ENCODE data around the gene RAB3IL1.

DNA sequence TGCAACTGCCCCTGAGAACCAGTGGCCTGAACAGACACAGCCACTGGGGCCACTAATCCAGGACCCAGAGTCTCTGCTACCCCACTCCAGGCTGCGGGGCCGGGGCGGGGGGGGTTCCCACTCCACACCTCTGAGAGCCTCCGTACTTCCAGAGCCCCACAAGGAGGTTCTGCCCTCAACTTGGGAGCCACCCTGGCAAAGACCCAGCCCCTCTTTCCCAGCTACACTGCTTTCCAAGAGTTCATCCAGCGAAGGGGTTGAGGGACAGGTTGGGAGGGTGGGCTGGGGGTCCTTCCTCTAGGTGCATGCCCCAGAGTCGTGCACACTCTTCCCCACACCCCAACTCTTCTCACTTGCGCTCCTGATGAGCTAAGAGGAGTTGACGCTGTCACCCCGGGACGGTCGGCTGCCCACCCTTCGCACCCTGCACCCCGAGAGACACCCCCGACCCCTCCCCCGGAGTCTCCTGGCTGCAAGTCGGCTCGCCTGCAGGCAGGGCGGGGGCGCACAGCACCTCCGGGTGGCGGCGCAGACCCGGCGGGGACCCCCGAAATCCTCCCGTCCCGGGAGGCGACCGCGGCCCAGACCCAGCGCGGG lies 531 bp downstream of the RAB3IL1 start:
- TF ChIP-seq POLR2AphosphoS5 (IDR thresholded peaks at IDR 0.05; ENCODE audit: borderline replicate concordance, low read depth, low read length): no peak
- no peak for TF ChIP-seq EZH2 (IDR thresholded peaks at IDR 0.05)
- no peak for TF ChIP-seq FOXP2 (optimal IDR thresholded peaks at IDR 0.05; ENCODE audit: control extremely low read depth, extremely low read length, insufficient read depth)

All from SK-N-MC (cell line).